ENCODE data around the gene HIBADH. TPM values are rescaled to one million over a fixed set of nuclear protein-coding genes. Genes with fewer than 3 reads are reported as not detected.

The HIBADH gene
- total RNA-seq, 1 experiment from 2014 or later, result 51.5 TPM

- Mint-ChIP-seq H3K9me3 (ENCODE audit: unreplicated experiment) (no peaks in the 10 kb centered on the region), H3K36me3 (ENCODE audit: insufficient read depth, unreplicated experiment) (peaks cover 1% of the 10 kb centered on the region), H3K4me3 (ENCODE audit: unreplicated experiment) (no peak overlapping the region), H3K4me1 (ENCODE audit: insufficient read depth, unreplicated experiment) (peaks cover 26% of the 10 kb centered on the region), H3K27me3 (ENCODE audit: insufficient read depth, unreplicated experiment) (no peaks in the 10 kb centered on the region), H3K27ac (ENCODE audit: low read depth, unreplicated experiment) (no peak overlapping the region)
- no peak for TF ChIP-seq CTCF (IDR thresholded peaks at IDR 0.05; ENCODE audit: unreplicated experiment)
- DNase-seq (ENCODE audit: unreplicated experiment), result peak; percentile 80
- POLR2A ChIA-PET, result interaction anchor here (0.5 to 1.5 kb wide), 6 partner anchors 8 to 134 kb away, joined by 3 to 9 read pairs (median 3); partner anchors contain the start of gene HIBADH
- BruUV-seq (replicated peaks), result no TSS peak
- CTCF ChIA-PET, result interaction anchor here (0.6 to 0.7 kb wide), 2 partner anchors 32 to 123 kb away, joined by 3 read pairs; no protein-coding TSS in a partner anchor
- intact Hi-C loops (cut with micrococcal nuclease), result loop anchor here (2.0 kb wide), 1 partner anchor 30 kb away; no protein-coding TSS in a partner anchor
Observed at GRCh38 chr7:27611059-27611458, 51.6 kb downstream of the HIBADH start.

- no peaks in the 10 kb centered on the region for H3K27me3 Mint-ChIP-seq (ENCODE audit: insufficient read depth, unreplicated experiment)
- TF ChIP-seq CTCF (IDR thresholded peaks at IDR 0.05; ENCODE audit: unreplicated experiment), result no peak
- no peak overlapping the region for H3K4me3 Mint-ChIP-seq (ENCODE audit: unreplicated experiment)
- no peak overlapping the region for H3K27ac Mint-ChIP-seq (ENCODE audit: low read depth, unreplicated experiment)
- POLR2A ChIA-PET, result interaction anchor here (0.6 to 2.1 kb wide), 4 partner anchors 27 to 386 kb away, joined by 3 to 15 read pairs (median 3); partner anchors contain the start of gene TAX1BP1
- no TSS peak for BruUV-seq (replicated peaks)
- peak; percentile 32 for DNase-seq (ENCODE audit: unreplicated experiment)
- intact Hi-C loops (cut with micrococcal nuclease), result no loop called here
- CTCF ChIA-PET, result interaction anchor here (1.0 to 1.2 kb wide), 2 partner anchors 35 to 398 kb away, joined by 3 to 4 read pairs; no protein-coding TSS in a partner anchor
- no peaks in the 10 kb centered on the region for H3K9me3 Mint-ChIP-seq (ENCODE audit: unreplicated experiment)
- H3K4me1 Mint-ChIP-seq (ENCODE audit: insufficient read depth, unreplicated experiment), result peaks cover 26% of the 10 kb centered on the region
- no peaks in the 10 kb centered on the region for H3K36me3 Mint-ChIP-seq (ENCODE audit: insufficient read depth, unreplicated experiment)
Observed at GRCh38 chr7:27608776-27609495, 53.7 kb downstream of the HIBADH start.

GRCh38 chr7:27607210-27607606 lies 55.5 kb downstream of the HIBADH start:
- peaks cover 26% of the 10 kb centered on the region for H3K4me1 Mint-ChIP-seq (ENCODE audit: insufficient read depth, unreplicated experiment)
- peaks cover 6% of the 10 kb centered on the region for H3K36me3 Mint-ChIP-seq (ENCODE audit: insufficient read depth, unreplicated experiment)
- ChIA-PET POLR2A (interaction anchor here (0.6 to 2.7 kb wide), 5 partner anchors 40 to 399 kb away, joined by 3 to 24 read pairs (median 15); partner anchors contain the start of genes HIBADH and TAX1BP1), CTCF (interaction anchor here (0.9 to 4.0 kb wide), 16 partner anchors 11 to 412 kb away, joined by 3 to 39 read pairs (median 4); no protein-coding TSS in a partner anchor)
- no peak overlapping the region for H3K27ac Mint-ChIP-seq (ENCODE audit: low read depth, unreplicated experiment)
- no peaks in the 10 kb centered on the region for H3K27me3 Mint-ChIP-seq (ENCODE audit: insufficient read depth, unreplicated experiment)
- no TSS peak for BruUV-seq (replicated peaks)
- intact Hi-C loops (cut with micrococcal nuclease), result no loop called here
- no peak for TF ChIP-seq CTCF (IDR thresholded peaks at IDR 0.05; ENCODE audit: unreplicated experiment)
- no peaks in the 10 kb centered on the region for H3K9me3 Mint-ChIP-seq (ENCODE audit: unreplicated experiment)
- no peak for DNase-seq (ENCODE audit: unreplicated experiment)
- no peak overlapping the region for H3K4me3 Mint-ChIP-seq (ENCODE audit: unreplicated experiment)
